Liver (tissue), 2 donors: Measurements from ENCODE around the gene CHID1.

Experiments used
- CTCF ChIP-seq: fragments of 150-350 bp; IDR thresholded peaks from 2 replicates; pipeline ENCODE4 v1.5.1; 2017; ENCODE audit warnings: improper control_type of control experiment, low read depth, low read length; ENCODE audit not compliant: missing input control
- MAX ChIP-seq: IDR thresholded peaks from 2 replicates; pipeline ENCODE4 v1.6.1; 2016; ENCODE audit warnings: antibody characterized with exemption
- donor health status: healthy.

DNA sequence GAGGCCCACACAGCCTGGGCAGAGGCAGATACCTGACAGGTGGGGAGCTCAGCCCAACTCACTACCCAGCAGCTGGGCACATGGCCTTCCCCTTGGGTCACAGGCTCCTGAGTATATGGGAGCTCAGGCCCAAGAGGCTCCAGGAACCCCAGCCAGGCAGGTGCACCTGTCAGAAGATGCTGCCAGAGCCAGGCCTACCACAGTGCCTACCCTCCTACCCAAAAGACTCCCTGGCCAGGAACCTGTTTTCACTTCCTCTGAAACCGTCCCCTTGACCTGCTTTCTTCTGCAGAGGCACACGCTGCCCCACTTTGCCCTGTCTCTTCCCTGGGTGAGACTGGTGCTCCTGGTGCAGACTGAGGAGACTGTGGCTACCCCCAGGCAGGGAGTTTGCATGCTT is 2.9 kb downstream of the CHID1 start:
- TF ChIP-seq MAX (no peak), CTCF (no peak)
